Measurements from ENCODE around the gene OR6S1.
A peak's percentile ranks its signal among the peaks of the same experiment; 100 is the strongest.

The OR6S1 gene

DNA sequence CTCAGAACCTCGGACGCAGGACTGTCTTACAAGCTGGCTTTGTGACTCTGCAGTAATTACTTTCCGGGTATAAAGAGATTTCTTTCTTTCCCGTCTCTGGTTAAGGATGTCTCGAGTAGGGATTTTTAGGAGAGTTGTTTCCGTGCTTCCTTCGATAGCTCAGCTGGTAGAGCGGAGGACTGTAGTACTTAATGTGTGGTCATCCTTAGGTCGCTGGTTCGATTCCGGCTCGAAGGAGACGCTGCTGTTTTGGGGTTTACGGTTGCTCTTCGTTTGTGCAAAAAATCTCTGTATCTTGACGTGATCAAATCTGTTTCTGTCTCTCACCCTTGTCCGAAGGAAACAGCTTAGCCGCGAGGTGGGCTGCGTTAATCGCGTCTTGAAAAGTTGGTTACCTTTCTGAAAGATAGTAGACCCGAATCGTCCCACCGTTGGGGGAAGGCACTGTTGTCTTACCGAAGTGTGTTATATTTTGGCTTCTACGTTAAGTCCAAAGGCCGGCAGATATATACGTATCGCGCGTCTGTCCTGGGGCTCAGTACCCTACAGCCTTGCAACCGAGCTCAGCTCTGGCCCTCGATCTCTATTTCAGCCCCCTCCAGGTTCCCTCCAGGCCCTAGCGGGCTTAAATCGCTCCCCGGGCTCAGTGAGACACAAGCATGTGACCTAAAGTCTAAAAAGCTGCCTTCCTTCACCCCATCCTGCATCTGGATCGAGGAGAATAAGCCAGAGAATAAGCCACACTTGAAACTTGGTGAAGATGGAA, 41.8 kb upstream of the OR6S1 start (continued):
- TF ChIP-seq, protein P1, sequence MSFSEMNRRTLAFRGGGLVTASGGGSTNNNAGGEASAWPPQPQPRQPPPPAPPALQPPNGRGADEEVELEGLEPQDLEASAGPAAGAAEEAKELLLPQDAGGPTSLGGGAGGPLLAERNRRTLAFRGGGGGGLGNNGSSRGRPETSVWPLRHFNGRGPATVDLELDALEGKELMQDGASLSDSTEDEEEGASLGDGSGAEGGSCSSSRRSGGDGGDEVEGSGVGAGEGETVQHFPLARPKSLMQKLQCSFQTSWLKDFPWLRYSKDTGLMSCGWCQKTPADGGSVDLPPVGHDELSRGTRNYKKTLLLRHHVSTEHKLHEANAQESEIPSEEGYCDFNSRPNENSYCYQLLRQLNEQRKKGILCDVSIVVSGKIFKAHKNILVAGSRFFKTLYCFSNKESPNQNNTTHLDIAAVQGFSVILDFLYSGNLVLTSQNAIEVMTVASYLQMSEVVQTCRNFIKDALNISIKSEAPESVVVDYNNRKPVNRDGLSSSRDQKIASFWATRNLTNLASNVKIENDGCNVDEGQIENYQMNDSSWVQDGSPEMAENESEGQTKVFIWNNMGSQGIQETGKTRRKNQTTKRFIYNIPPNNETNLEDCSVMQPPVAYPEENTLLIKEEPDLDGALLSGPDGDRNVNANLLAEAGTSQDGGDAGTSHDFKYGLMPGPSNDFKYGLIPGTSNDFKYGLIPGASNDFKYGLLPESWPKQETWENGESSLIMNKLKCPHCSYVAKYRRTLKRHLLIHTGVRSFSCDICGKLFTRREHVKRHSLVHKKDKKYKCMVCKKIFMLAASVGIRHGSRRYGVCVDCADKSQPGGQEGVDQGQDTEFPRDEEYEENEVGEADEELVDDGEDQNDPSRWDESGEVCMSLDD (tag by site-specific recombination; IDR thresholded peaks at IDR 0.05) = peak; percentile 79
- TF ChIP-seq ZNF335 (tag by site-specific recombination; conservative IDR thresholded peaks at IDR 0.05) (no peak), ZNF670 (tag by site-specific recombination; IDR thresholded peaks at IDR 0.05; ENCODE audit: low read depth) (no peak), HOXA7 (CRISPR knock-in tag; IDR thresholded peaks at IDR 0.05; ENCODE audit: borderline replicate concordance) (no peak), ZNF664 (tag by site-specific recombination; IDR thresholded peaks at IDR 0.05) (no peak), ZNF248 (tag by site-specific recombination; IDR thresholded peaks at IDR 0.05) (no peak), PRDM4 (tag by site-specific recombination; IDR thresholded peaks at IDR 0.05) (no peak; the same call in 1 of the 2 replicates), ZNF561 (tag by site-specific recombination; IDR thresholded peaks at IDR 0.05; ENCODE audit: borderline replicate concordance) (peak; percentile 25; the same call in 1 of the 2 replicates), YY2 (tag by site-specific recombination; IDR thresholded peaks at IDR 0.05) (no peak), ZNF302 (tag by site-specific recombination; IDR thresholded peaks at IDR 0.05; ENCODE audit: low read depth) (no peak), ZNF426 (tag by site-specific recombination; IDR thresholded peaks at IDR 0.05) (no peak), ZNF266 (tag by site-specific recombination; IDR thresholded peaks at IDR 0.05; ENCODE audit: low read depth) (no peak), ZFP41 (tag by site-specific recombination; IDR thresholded peaks at IDR 0.05; ENCODE audit: borderline replicate concordance) (no peak), ZBTB7A (tag by site-specific recombination; IDR thresholded peaks at IDR 0.05; ENCODE audit: low read depth) (0 out of 2 replicates have a peak, but pooled peaks have one; percentile 8), ZBTB20 (tag by site-specific recombination; IDR thresholded peaks at IDR 0.05) (no peak), SCRT1 (tag by site-specific recombination; IDR thresholded peaks at IDR 0.05; ENCODE audit: borderline replicate concordance) (no peak), SP7 (tag by site-specific recombination; IDR thresholded peaks at IDR 0.05) (peak; percentile 66), ZBTB48 (tag by site-specific recombination; IDR thresholded peaks at IDR 0.05) (no peak), ZNF544 (tag by site-specific recombination; IDR thresholded peaks at IDR 0.05) (no peak)

DNA sequence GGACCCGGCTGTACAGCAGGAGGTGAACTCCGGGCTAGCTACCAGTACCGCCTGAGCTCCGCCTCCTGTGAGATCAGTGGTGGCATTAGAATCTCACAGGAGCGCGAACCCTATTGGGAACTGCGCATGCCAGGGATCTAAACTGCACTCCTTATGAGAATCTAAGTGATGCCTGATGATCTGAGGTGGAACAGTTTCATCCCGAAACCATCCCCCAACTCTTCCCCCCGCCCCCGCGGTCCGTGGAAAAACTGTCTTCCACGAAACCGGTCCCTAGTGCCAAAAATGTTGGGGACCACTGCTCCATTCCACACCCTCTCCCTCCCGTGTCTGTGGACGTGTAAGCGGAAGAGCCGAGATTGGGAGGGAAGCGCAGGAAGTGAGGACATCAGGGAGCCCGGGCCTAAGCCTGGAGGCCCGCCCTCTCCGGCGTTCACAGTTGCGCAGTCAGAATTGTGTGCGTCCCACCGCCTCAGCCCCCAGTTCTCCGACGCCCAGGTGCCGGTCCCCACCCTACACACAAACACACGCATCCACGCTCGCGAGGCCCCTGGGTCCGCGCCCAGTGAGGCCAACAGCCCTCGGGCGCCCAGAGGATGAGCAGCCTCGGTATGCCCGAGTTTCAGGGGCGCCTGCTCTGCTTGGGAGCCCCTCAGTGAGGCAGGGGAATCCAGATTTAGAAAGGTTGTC, 41.1 kb upstream of the OR6S1 start:
- peak overlapping the region; percentile 96 for H3K27ac ChIP-seq (ENCODE audit: extremely low read depth, low read depth, low read length)
- no peaks in the 10 kb centered on the region for H3K9me3 ChIP-seq (ENCODE audit: control insufficient read depth, insufficient read depth, low read depth, low read length)
- CTCF ChIA-PET = interaction anchor here (0.5 to 2.9 kb wide), 10 partner anchors 20 to 288 kb away, joined by 3 to 13 read pairs (median 4); no protein-coding TSS in a partner anchor
- H3K4me3 ChIP-seq (ENCODE audit: low read depth, low read length) = peak overlapping the region; percentile 68
- H3K4me1 ChIP-seq (ENCODE audit: control insufficient read depth, insufficient read depth, low read length) = no peaks in the 10 kb centered on the region; the same call in 1 of the 2 replicates
- POLR2A ChIA-PET = interaction anchor here (0.9 to 4.8 kb wide), 15 partner anchors 14 to 341 kb away, joined by 3 to 40 read pairs (median 4); partner anchors contain the start of genes APEX1, PARP2, PIP4P1 and PNP
- H3K36me3 ChIP-seq (ENCODE audit: control insufficient read depth in 2 of 2, insufficient read depth in 1 of 2, low read length in 2 of 2) = no peaks in the 10 kb centered on the region
- TF ChIP-seq EGR2 (tag by site-specific recombination; IDR thresholded peaks at IDR 0.05; ENCODE audit: low read depth) (peak; percentile 32; the same call in 1 of the 2 replicates), ZNF830 (tag by site-specific recombination; IDR thresholded peaks at IDR 0.05; ENCODE audit: low read depth) (no peak), ZNF707 (tag by site-specific recombination; IDR thresholded peaks at IDR 0.05) (no peak), REST (tag by site-specific recombination; IDR thresholded peaks at IDR 0.05) (no peak), ZNF623 (tag by site-specific recombination; IDR thresholded peaks at IDR 0.05) (no peak), ZNF266 (tag by site-specific recombination; IDR thresholded peaks at IDR 0.05; ENCODE audit: low read depth) (no peak), ZFP37 (tag by site-specific recombination; IDR thresholded peaks at IDR 0.05) (0 out of 2 replicates have a peak, but pooled peaks have one; percentile 2), ZNF670 (tag by site-specific recombination; IDR thresholded peaks at IDR 0.05; ENCODE audit: low read depth) (no peak), ZNF585B (tag by site-specific recombination; IDR thresholded peaks at IDR 0.05) (no peak), KLF1 (tag by site-specific recombination; IDR thresholded peaks at IDR 0.05) (peak; percentile 41)

All from HEK293 (cell line).